Right forelimb (tissue), 1 donor: Measurements from ENCODE around the gene COX6A2.
"Not testable (repeated sequence)": the region's sequence is repeated elsewhere in the genome, so short reads cannot be mapped to it uniquely, and the experiment has no call there.

Source experiments
- DNase-seq: peaks from one replicate; pipeline ENCODE4 v3.0.0-alpha.2; 2018

COX6A2 gene

DNA sequence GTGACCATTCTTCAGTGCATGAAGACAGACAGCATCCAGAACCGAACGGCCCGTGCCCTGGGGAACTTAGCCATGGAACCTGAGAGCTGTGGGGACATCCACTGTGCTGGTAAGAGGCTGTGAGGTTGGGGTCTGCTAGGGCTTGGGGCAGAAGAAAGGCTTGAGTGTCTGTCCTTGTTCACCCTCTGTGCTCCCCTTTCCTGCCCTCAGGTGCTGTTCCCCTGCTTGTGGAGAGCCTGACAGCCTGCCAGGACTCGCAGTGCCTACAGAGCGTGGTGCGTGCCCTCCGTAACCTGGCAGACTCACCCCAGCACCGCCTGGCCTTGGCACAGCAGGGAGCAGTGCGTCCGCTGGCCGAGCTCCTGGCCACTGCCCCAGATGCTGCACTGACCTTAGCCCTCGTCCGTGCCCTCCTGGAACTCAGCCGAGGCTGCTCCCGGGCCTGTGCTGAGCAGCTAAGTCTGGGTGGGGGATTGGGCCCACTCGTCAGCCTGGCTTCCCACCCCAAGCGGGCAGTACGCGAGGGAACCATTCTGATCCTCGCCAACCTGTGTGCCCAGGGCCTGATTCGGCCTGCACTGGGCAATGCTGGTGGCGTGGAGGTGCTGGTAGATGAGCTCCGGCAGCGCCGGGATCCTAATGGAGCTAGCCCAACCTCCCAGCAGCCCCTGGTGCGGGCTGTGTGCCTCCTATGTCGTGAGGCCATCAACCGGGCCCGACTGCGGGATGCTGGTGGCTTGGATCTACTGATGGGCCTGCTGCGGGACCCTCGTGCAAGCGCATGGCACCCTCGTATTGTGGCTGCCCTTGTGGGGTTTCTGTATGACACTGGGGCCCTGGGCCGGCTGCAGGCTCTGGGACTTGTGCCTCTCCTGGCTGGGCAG is 34.0 kb upstream of the COX6A2 start:
- DNase-seq = no peak

- no peak for DNase-seq
These were observed 33.2 kb upstream of the COX6A2 start for GRCh38 chr16:31461201-31461920.

- no peak for DNase-seq
These were observed 32.4 kb upstream of the COX6A2 start for GRCh38 chr16:31460582-31461002.

- peak; percentile 100 for DNase-seq
These were observed 31.8 kb upstream of the COX6A2 start for GRCh38 chr16:31459687-31460581.

- peak; percentile 97 for DNase-seq
These were observed 30.9 kb upstream of the COX6A2 start, which contains the start of gene ARMC5 for GRCh38 chr16:31458844-31459686. ARMC5 (plus strand) TSS chr16:31459501; CDS start chr16:31459525, 24 bp downstream.

DNA sequence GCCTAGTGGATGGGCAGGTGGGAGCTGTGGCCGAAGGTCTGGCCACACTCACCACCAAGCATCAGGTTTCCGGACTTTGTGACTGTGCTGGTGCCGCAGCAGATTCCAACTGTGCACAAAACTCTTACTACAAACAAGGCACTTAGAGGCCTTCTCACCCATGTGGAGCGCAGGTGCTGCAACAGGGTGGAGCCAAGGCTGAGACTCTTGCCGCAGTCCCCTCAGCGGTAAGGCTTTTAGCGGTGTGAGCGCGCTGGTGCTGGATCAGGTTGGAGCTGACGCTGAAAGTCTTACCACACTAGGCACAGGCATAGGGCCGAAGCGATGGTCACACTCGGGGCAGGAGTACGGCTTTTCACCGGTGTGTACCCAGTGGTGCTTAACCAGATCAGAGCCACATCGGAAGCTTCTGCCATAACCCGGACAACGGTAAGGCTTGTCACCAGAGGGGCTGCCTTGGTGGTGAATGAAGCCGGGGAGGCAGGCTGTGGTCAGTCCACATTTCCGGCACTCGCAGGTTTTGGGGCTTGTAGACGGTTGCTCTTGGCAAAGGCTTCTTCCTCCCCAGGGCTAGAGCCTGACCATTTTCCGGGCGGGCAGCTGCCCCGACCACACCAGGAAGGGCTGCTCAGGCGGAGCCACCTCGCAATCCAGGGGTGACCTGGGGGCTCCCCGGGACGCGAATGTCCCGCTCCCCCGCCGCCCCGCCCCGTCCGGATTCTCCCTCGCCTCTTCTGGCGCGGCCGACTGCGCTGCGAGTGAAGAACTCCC is 30.1 kb upstream of the COX6A2 start:
- no peak for DNase-seq

GRCh38 chr16:31456988-31457360 is 28.8 kb upstream of the COX6A2 start:
- no peak for DNase-seq

- DNase-seq = no peak
These were observed 27.6 kb upstream of the COX6A2 start for GRCh38 chr16:31455601-31456314.

DNA sequence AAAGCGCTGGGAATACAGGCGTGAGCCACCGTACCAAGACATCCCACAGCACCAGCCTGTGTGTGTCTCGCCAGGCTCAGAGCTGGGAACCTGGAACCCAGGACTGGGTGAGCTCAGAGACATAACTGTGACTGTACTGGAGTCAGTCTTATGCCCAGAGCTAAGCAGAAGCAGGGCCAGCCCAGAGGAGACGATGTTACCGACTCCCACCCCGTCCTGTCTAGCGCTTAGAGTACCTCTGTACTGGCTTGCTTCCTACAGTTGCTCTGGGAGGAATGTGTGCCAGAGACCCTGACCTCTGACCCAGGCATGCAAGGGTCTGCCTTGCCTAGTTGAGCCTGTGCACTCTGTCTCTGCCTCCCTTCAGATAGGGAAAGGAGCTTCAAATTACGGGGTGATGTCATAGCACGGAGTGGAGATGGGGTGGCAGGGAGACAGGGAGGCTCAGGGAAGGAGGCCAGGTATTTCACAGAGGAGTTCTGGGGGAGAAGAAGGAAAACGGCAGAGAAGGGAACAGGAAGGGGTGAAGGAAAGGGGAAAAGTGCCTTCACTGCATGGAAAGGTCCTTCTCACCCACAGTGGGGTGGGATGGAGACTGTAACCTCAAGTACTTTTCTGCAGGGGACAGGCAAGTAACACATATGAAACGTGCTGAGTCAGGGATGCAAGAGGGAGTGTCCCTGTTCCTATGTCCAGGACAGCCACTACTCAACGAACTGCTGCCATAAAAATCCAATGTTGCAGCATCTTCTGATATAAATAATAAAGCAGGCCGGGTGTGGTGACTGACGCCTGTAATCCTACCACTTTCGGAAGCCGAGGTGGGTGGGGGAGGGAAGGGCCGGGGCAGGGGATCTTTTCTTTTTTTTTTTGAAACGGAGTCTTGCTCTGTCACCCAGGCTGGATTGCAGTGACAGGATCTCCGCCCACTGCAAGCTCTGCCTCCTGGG is 25.4 kb upstream of the COX6A2 start:
- no peak for DNase-seq

DNA sequence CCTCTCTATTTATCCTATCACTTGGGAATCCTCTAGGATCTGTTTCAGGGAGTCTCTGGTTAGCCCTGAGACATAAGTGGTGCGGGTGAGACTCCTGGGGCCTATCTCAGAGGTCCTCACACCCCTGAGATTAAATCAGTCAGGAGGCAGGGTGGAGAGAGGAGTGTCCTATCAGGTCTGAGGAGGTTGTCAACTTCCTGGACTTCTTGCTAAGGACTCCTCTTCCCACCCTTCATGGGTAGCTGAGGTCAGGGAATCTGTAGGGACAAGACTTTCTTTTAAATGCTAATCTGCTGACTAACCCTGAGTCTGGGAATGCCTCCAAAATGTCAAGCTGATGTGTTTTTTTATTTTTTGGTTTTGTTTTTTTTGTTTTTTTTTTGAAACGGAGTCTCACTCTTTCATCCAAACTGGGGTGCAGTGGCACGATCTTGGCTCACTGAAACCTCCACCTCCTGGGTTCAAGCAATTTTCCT is 24.5 kb upstream of the COX6A2 start:
- no peak for DNase-seq

GRCh38 chr16:31451681-31452351 is 23.7 kb upstream of the COX6A2 start:
- no peak for DNase-seq

DNA sequence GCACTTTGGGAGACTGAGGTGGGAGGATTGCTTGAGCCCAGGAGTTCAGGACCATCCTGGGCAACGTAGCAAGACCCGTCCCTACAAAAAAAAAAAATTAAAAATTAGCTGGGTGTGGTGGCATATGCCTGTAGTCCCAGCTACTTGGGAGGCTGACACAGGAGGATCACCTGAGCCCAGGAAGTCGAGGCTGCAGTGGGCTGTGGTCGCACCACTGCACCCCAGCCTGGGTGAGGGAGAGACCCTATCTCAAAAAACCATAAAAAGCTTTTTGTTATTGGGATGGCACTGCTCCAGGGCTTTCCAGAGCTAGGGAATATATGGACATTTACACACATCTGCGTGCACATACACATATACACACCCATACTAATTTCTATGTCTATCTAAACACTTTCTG is 23.0 kb upstream of the COX6A2 start:
- no peak for DNase-seq

GRCh38 chr16:31445931-31446330 is 17.8 kb upstream of the COX6A2 start:
- not testable (repeated sequence) for DNase-seq

GRCh38 chr16:31441956-31442355 is 13.8 kb upstream of the COX6A2 start:
- no peak for DNase-seq

GRCh38 chr16:31440516-31441184 is 12.5 kb upstream of the COX6A2 start:
- DNase-seq = no peak

- DNase-seq = no peak
These were observed 11.4 kb upstream of the COX6A2 start for GRCh38 chr16:31439519-31439918.

DNA sequence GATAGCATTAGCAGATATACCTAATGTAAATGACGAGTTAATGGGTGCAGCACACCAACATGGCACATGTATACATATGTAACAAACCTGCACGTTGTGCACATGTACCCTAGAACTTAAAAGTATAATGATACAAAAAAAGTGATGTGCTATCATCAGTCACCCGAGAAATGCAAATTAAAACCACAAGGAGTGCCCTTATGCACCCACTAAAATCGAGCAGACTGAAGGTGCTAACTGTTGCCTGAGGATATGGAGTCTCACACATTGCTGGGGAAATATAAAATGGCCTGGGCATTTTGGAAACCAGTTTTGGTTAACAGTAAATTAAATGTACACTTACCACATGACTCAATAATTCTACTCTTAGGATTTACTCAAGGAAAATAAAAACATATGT is 10.9 kb upstream of the COX6A2 start:
- not testable (repeated sequence) for DNase-seq

DNA sequence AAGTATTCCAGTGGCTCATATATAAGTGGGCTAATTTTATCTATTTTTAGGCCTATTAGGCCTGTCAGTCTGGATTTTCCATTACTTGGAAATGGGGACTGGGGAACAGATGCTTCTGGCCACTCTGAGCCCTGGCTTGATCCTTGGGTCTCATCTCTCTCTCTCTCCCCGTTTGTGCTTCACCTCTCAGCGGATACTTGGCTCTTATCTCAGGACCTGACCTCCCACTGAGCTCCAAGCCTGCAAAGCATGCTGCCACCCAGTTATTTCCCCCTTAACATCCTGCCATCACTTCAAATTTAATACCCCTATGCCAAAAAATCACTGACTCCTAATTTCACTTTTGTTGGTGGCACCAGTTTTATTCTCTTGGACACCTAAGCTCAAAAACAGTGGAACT is 10.3 kb upstream of the COX6A2 start:
- no peak for DNase-seq
